Calu3 (cell line): ENCODE measurements around the gene HTR3B. TPM values are rescaled to one million over a fixed set of nuclear protein-coding genes. Genes with fewer than 3 reads are reported as not detected.
"Not testable (repeated sequence)": the region's sequence is repeated elsewhere in the genome, so short reads cannot be mapped to it uniquely, and the experiment has no call there.

Experiments used
- BruUV-seq: library from RNA; stranded (reverse); fragments of 400-500 nt; replicated peaks from 2 replicates; lab custom pipeline; 2021; lab: Mats Ljungman, UMichigan
- CTCF ChIA-PET: fragments of 300-600 bp; sonication (Branson Sonifier 250); formaldehyde crosslinking; loops from one replicate; lab custom pipeline; 2022; ENCODE audit warnings: antibody characterized with exemption; lab: Charles Lee
- DNase-seq: peaks from one replicate; pipeline ENCODE4 v3.0.0; 2022
- H3K27ac Mint-ChIP-seq: one replicate; pipeline ENCODE4 v1.8.0; 2022; ENCODE audit warnings: mixed read lengths; ENCODE audit not compliant: unreplicated experiment
- H3K27me3 Mint-ChIP-seq: one replicate; pipeline ENCODE4 v1.8.0; 2022; ENCODE audit warnings: mixed read lengths; ENCODE audit not compliant: unreplicated experiment
- H3K36me3 Mint-ChIP-seq: one replicate; pipeline ENCODE4 v1.8.0; 2022; ENCODE audit warnings: mild to moderate bottlenecking, moderate library complexity, mixed read lengths; ENCODE audit not compliant: insufficient read depth, unreplicated experiment
- H3K4me1 Mint-ChIP-seq: one replicate; pipeline ENCODE4 v1.8.0; 2022; ENCODE audit warnings: mild to moderate bottlenecking, low read depth, mixed read lengths; ENCODE audit not compliant: unreplicated experiment
- H3K4me3 Mint-ChIP-seq: one replicate; pipeline ENCODE4 v1.8.0; 2022; ENCODE audit warnings: mild to moderate bottlenecking, low read depth, moderate library complexity, mixed read lengths; ENCODE audit not compliant: unreplicated experiment
- H3K9me3 Mint-ChIP-seq: one replicate; pipeline ENCODE4 v1.8.0; 2022; ENCODE audit warnings: low read depth, mixed read lengths; ENCODE audit not compliant: unreplicated experiment
- CTCF ChIP-seq: fragments of 200-600 bp; IDR thresholded peaks from one replicate; pipeline ENCODE4 v1.8.0; 2022; ENCODE audit warnings: antibody characterized with exemption; ENCODE audit not compliant: unreplicated experiment
- intact Hi-C: fragments of 100-400 bp; cut with micrococcal nuclease; formaldehyde crosslinking; loops from one replicate; pipeline ENCODE4 v1.10.0; 2022; ENCODE audit not compliant: unreplicated experiment
- total RNA-seq: library from RNA; stranded (reverse); gene quantifications from 2 replicates; pipeline ENCODE4 v1.2.3, GENCODE V29; 2022

Gene HTR3B
- total RNA-seq, 1 experiment from 2014 or later = not detected

GRCh38 chr11:113935858-113936257 lies 31.3 kb downstream of the HTR3B start:
- Mint-ChIP-seq H3K4me3 (no peak overlapping the region), H3K4me1 (no peaks in the 10 kb centered on the region), H3K27me3 (peaks cover 81% of the 10 kb centered on the region), H3K36me3 (no peaks in the 10 kb centered on the region), H3K27ac (no peak overlapping the region), H3K9me3 (no peaks in the 10 kb centered on the region)
- CTCF ChIA-PET = no interaction called here
- no TSS peak for BruUV-seq
- no peak for TF ChIP-seq CTCF
- intact Hi-C loops = no loop called here
- DNase-seq = no peak

GRCh38 chr11:113937918-113938317 lies 33.3 kb downstream of the HTR3B start:
- intact Hi-C loops = no loop called here
- H3K27ac Mint-ChIP-seq = no peak overlapping the region
- no TSS peak for BruUV-seq
- H3K9me3 Mint-ChIP-seq = no peaks in the 10 kb centered on the region
- H3K27me3 Mint-ChIP-seq = peaks cover 70% of the 10 kb centered on the region
- TF ChIP-seq CTCF = no peak
- H3K36me3 Mint-ChIP-seq = no peaks in the 10 kb centered on the region
- no peaks in the 10 kb centered on the region for H3K4me1 Mint-ChIP-seq
- CTCF ChIA-PET = no interaction called here
- no peak for DNase-seq
- no peak overlapping the region for H3K4me3 Mint-ChIP-seq

GRCh38 chr11:113942256-113942655 lies 37.7 kb downstream of the HTR3B start:
- intact Hi-C loops = no loop called here
- H3K27ac Mint-ChIP-seq = no peak overlapping the region
- CTCF ChIA-PET = no interaction called here
- H3K4me1 Mint-ChIP-seq = no peaks in the 10 kb centered on the region
- no TSS peak for BruUV-seq
- H3K4me3 Mint-ChIP-seq = no peak overlapping the region
- TF ChIP-seq CTCF = no peak
- H3K9me3 Mint-ChIP-seq = no peaks in the 10 kb centered on the region
- no peaks in the 10 kb centered on the region for H3K36me3 Mint-ChIP-seq
- no peak for DNase-seq
- peaks cover 53% of the 10 kb centered on the region for H3K27me3 Mint-ChIP-seq

- H3K36me3 Mint-ChIP-seq, intact Hi-C loops, H3K4me1 Mint-ChIP-seq, CTCF ChIA-PET, H3K27ac Mint-ChIP-seq, DNase-seq, H3K4me3 Mint-ChIP-seq, BruUV-seq, H3K9me3 Mint-ChIP-seq: not testable (repeated sequence)
- H3K27me3 Mint-ChIP-seq = peaks cover 47% of the 10 kb centered on the region
Observed at GRCh38 chr11:113946162-113946561, 41.6 kb downstream of the HTR3B start.

- Mint-ChIP-seq H3K27me3 (peaks cover 63% of the 10 kb centered on the region), H3K4me3 (no peak overlapping the region), H3K4me1 (no peaks in the 10 kb centered on the region), H3K36me3 (no peaks in the 10 kb centered on the region), H3K9me3 (no peaks in the 10 kb centered on the region), H3K27ac (no peak overlapping the region)
- intact Hi-C loops = no loop called here
- no peak for TF ChIP-seq CTCF
- no peak for DNase-seq
- no TSS peak for BruUV-seq
- CTCF ChIA-PET = no interaction called here
Observed at GRCh38 chr11:113947994-113948393, 43.4 kb downstream of the HTR3B start.
